ENCODE measurements around the gene ZBED1. TPM values are rescaled to one million over a fixed set of nuclear protein-coding genes. Genes with fewer than 3 reads are reported as not detected.

ZBED1 gene
- total RNA-seq, 2 donors from 2014 or later = 40.7 to 42.0 TPM

GRCh38 chrX:2442694-2443093, 58.1 kb downstream of the ZBED1 start:
- Histone ChIP-seq H3K27ac (no peak overlapping the region), H3K27me3 (no peaks in the 10 kb centered on the region), H3K36me3 (peaks cover 7% of the 10 kb centered on the region), H3K4me3 (no peak overlapping the region), H3K9me3 (no peaks in the 10 kb centered on the region), H3K4me1 (no peaks in the 10 kb centered on the region)
- TF ChIP-seq CTCF (IDR thresholded peaks at IDR 0.05) = no peak
- DNase-seq (ENCODE audit: low spot score) = no peak

- no peaks in the 10 kb centered on the region for H3K27me3 ChIP-seq
- H3K4me3 ChIP-seq = no peak overlapping the region
- H3K27ac ChIP-seq = no peak overlapping the region
- no peaks in the 10 kb centered on the region for H3K4me1 ChIP-seq
- no peak for DNase-seq (ENCODE audit: low spot score)
- peaks cover 7% of the 10 kb centered on the region for H3K36me3 ChIP-seq
- no peak for TF ChIP-seq CTCF (IDR thresholded peaks at IDR 0.05)
- no peaks in the 10 kb centered on the region for H3K9me3 ChIP-seq
Measured at GRCh38 chrX:2441466-2441865, 59.3 kb downstream of the ZBED1 start.

- no peak overlapping the region for H3K27ac ChIP-seq
- no peaks in the 10 kb centered on the region for H3K27me3 ChIP-seq
- H3K9me3 ChIP-seq = no peaks in the 10 kb centered on the region
- no peak overlapping the region for H3K4me3 ChIP-seq
- DNase-seq (ENCODE audit: low spot score) = peak; percentile 2
- H3K4me1 ChIP-seq = no peaks in the 10 kb centered on the region
- peaks cover 7% of the 10 kb centered on the region for H3K36me3 ChIP-seq
- no peak for TF ChIP-seq CTCF (IDR thresholded peaks at IDR 0.05)
Measured at GRCh38 chrX:2439613-2440012, 61.2 kb downstream of the ZBED1 start.

Other genes starting within 250 kb of the ZBED1 start
- 10 to 100 TPM; 19.9 to 21.9 TPM for gene DHRSX, start within 50 bp of the ZBED1 start, total RNA-seq
- 100 to 1,000 TPM; 234 to 282 TPM for gene CD99, start 190.3 kb upstream of the ZBED1 start, total RNA-seq